Activated effector memory CD4-positive, alpha-beta T cell treated with Interleukin-2 at 50 U/mL for 16 hours (primary cell): ENCODE measurements around the gene ALG5.

ENCODE experiments used
- DNase-seq: peaks from one replicate; pipeline ENCODE4 v3.0.0-alpha.2; 2020

ALG5 gene

GRCh38 chr13:36913463-36913862 is 85.7 kb downstream of the ALG5 start:
- DNase-seq, result no peak

GRCh38 chr13:36912973-36913372 is 86.2 kb downstream of the ALG5 start:
- no peak for DNase-seq

DNA sequence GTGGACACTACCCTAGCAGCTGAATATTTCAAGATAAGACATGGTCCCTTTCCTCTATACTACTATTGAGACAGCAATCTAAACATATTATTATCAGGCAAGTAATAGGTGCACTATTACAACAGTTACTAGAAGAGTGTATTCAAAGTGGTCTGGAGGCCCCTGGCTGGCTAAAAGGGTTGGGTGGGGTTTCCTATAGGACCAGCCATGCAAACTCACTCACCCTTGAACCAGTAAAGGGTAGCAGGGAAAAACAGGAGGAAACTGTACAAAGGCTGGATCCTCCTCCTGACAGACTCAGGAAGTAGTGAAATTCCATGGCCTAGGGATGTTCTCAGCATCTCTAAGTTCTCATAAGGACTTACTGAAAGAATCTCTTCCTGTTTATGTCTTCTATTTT is 86.8 kb downstream of the ALG5 start:
- DNase-seq, result no peak

GRCh38 chr13:36910545-36910944 is 88.6 kb downstream of the ALG5 start:
- DNase-seq, result no peak

GRCh38 chr13:36907821-36908220 is 91.3 kb downstream of the ALG5 start:
- no peak for DNase-seq

- no peak for DNase-seq
Measured at GRCh38 chr13:36907266-36907665, 91.9 kb downstream of the ALG5 start.

DNA sequence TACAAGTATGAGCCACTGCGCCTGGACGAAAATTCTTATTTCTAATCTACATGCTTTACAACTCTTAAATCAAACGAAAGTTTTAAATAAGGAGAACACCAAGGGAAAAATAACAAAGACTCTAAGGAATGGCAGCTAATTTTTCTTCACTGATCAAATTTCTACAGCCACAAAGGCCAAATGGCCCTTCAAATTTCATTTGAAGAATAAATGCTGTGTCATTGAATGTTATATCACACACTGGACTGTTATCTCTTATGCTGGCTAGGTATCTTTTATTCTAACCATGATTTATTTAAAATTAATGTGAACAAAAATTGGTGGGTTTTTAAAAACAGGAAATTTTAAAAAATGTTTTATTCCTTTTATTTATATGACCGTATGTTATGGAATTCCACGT is 93.2 kb downstream of the ALG5 start:
- DNase-seq, result no peak

DNA sequence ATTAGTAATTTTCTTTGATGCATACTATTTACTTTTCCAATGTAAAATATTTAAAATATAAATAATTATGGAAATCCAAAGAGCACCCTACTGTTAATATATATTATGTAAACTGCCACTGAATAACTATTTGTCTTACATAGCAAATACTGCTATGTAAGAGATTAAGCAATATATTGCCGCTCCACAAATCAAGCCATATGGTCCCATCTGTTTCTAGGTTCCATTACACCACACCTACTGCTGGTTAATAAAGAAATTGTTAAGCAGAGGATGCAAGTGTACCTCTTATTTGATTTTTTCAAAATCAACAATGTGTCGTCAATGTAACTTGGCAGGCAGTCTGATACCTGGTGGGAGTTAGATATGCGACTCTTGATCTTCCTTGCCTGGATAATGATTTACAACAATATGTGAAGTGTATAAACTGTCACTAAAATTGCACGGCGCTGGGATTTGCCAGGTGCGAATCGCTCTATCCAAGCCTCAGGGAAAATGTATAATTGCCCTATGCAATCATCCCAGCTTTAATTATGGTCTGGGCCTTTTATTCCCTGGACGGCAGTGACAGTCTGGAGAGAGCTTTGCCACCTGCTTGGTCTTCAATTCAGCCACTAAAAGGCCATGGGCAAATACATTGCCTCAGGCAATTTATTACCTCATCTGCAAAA is 95.1 kb downstream of the ALG5 start:
- no peak for DNase-seq
